Urothelium cell line (cell line): ENCODE data around the gene SBK3.
"Not testable (repeated sequence)": the region's sequence is repeated elsewhere in the genome, so short reads cannot be mapped to it uniquely, and the experiment has no call there.

ENCODE experiments used
- DNase-seq: peaks from one replicate; pipeline ENCODE4 v3.0.0; 2011; ENCODE audit warnings: low spot score, mixed read lengths
- FAIRE-seq: peaks from 2 replicates; lab custom pipeline; 2011; peaks lifted over from hg19 to GRCh38; lab: Jason Lieb, UNC

Gene SBK3, protein sequence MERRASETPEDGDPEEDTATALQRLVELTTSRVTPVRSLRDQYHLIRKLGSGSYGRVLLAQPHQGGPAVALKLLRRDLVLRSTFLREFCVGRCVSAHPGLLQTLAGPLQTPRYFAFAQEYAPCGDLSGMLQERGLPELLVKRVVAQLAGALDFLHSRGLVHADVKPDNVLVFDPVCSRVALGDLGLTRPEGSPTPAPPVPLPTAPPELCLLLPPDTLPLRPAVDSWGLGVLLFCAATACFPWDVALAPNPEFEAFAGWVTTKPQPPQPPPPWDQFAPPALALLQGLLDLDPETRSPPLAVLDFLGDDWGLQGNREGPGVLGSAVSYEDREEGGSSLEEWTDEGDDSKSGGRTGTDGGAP

DNA sequence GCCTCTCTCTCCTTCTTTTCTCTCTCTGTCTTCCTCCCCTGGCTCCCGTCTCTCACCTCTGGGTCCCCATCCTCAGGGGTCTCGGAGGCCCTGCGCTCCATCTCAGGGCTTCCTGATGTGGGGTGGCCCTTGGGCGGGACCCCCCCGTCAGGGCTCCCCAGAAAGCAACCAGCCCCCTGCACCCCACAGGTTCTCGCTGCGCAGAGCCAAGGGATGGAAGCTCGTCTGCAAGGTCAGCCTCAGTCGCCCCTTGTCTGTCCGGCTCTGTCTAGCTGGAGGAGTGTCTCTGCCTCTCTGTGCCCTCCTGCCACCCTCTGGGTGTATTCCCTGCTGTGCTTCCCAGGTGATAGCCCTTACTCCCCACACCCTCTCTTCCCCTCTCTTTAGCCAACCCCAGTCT lies at the start of gene SBK3:
TSS of gene SBK3 (minus strand) at position 101 of the 400 bp plus-strand sequence. CDS start at position 101, 0 bp downstream.
- DNase-seq = no peak
- FAIRE-seq = no peak

DNA sequence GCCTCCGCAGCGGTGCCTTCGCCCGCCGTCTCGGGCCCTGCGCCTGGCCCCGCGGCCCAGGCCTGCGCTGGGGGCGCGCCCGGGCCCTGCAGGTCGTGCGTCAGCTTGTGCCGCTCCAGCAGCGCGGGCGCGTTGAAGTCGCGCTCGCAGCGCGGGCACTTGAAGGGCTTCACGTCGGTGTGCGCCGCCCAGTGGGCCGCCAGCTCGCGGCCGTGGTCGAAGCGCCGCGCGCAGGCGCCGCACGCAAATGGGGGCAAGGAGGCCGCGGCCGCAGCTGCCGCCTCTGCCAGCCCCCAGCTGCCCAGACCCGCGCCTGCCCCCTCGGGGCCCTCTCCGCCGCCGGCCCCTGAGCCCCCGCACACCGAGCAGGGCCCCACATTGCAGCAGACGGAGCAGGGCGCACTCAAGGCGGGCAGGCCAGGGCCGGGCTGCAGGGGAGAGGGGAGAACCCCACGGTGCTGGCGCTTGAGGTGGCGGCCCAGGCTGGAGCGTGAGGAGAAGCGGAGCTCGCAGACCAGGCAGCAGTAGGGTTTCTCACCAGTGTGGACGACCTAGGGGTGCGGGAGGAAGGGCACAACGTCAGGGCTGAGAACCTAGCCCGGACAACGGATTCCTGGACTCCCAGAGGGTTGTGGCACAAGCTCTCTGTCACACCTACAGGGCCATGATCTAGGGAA lies 47.9 kb upstream of the SBK3 start:
- FAIRE-seq (no peak), DNase-seq (no peak)

DNA sequence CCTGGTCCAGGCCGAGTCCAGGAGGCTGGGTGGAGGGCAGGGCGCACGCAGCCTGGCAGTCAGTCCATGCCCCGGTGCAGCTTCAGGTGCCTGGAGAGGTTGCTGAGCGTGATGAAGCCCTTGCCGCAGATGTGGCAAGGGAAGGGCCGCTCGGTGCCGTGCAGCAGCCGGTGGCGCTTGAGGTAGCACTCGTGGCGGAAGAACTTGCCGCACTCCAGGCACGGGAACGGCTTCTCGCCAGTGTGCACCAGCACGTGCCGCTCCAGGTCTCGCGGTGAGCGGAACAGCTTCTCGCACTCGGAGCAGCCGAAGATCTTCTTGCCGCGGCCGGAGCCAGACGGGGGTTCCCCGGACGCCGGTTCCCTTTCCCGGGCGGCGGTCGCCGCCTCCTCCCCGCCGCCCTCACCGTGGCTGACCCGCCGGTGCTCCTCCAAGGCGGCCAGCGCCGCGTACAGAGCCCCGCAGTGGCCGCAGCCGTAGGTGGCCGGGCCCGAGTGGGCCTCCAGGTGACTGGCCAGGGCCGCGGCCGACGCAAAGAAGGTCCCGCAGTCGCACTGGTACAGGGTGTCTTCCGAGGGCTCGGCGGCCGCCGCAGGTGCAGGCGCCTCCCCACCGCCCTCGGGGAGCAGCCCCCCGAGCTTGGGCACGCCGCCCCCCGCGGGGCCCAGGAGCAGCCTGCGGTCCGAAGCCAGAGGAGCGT lies 47.2 kb upstream of the SBK3 start:
- FAIRE-seq (no peak), DNase-seq (no peak)

DNA sequence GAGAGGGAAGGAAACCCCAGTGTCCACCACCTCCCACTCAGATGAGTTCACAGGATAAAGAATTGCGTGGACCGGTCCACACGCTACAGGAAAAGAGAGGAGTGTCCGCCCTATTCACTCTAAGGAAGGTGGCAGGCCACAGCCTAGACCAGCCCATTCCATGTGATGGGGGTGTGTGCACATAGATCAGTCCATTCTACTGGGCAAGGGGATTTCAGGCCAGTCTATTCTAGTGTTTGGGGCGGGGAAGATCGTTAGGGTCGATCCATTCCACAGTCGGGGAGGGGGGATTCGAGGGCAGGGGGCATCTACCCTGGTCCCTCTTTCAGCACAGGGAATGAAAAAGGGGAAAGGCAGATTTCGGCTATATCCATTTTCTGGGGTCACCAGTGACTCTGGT lies 46.2 kb upstream of the SBK3 start:
- DNase-seq (no peak), FAIRE-seq (no peak)

DNA sequence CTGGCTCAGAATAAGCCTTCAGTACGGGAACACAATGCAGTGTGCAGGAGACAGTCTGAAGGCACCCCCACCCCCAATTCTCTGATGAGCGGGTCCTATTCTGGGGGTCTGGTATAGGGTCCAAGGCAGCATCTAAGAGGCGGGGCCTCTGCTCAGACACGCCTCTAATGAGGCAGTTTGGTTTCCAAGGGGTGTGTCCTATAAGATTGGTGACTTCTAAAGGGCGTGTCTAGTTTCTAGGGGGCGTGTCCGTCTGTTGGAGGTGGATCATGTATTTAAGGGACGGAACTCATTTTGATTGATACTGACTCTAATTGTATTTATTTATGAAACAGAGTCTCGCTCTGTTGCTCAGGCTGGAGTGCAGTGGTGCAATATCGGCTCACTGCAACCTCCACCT lies 45.3 kb upstream of the SBK3 start:
- DNase-seq (no peak), FAIRE-seq (no peak)

DNA sequence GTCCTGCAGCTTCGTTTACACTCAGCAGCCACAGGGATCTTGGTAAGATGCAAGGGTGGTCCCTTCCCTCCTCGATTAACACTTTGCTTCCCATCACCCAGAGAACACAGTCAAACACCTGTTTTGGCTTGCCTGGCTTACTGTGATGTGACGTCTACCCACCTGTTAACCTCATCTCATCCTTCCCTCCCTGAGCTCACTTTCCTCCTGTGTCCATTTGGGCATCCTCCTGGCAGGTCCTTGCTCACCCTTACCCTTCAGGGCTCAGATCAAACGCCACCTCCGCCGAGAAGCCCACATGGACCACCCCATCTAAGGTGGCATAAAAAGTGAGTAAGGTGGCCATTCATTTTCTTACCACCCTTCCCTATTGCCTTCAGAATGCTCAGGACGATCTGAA lies 44.8 kb upstream of the SBK3 start:
- DNase-seq (no peak), FAIRE-seq (no peak)

DNA sequence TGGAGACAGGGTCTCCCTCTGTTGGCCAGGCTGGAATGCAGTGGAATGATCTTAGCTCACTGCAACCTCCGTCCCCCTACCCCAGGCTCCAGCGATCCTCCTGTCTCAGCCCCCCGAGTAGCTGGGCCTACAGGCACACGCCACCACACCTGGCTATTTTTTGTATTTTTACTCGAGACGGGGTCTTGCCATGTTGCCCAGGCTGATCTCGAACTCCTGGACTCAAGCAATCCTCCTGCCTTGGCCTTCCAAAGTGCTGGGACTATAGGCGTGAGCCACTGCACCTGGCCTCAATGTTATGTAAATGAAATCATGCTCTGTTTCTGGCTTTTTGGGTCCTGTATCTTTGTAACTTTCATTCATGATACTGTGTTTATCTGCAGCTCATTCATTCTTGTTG lies 43.4 kb upstream of the SBK3 start:
- FAIRE-seq (no peak), DNase-seq (no peak)

DNA sequence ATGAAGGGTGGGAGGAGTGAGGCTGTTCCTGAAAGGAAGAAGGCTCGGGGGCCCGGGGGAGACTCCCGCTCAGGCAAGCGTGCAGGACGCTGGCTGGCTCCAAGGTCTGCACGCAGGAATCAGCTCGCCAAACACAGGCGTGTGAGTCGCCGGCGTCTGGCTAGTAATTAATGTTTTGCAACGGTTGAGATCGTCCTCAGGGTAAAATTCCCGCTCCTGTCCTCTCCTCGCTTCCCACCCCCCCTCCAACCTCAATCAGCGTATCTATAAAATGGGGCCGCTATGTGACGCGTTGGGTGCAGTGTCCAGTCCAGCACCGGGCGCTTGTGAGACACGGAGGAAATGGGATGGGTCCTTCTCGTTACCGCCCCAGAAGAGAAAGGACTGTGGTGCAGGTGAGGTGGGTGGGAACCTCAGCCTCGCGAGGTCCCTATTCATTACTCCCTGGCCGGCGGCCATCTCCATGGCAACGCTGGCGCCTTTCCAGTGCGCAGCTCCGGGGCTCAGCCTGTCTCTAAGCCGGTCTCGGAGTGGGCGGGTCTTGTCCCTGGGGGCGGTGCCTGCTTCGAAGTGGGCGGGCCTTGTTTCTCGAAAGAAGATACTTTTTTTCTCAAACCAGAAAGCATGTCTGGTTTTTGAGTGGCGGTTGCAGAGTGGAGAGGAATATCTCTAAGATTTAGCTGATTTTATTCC lies 41.8 kb upstream of the SBK3 start:
- FAIRE-seq = peak; percentile 81
- peak; percentile 96 for DNase-seq

DNA sequence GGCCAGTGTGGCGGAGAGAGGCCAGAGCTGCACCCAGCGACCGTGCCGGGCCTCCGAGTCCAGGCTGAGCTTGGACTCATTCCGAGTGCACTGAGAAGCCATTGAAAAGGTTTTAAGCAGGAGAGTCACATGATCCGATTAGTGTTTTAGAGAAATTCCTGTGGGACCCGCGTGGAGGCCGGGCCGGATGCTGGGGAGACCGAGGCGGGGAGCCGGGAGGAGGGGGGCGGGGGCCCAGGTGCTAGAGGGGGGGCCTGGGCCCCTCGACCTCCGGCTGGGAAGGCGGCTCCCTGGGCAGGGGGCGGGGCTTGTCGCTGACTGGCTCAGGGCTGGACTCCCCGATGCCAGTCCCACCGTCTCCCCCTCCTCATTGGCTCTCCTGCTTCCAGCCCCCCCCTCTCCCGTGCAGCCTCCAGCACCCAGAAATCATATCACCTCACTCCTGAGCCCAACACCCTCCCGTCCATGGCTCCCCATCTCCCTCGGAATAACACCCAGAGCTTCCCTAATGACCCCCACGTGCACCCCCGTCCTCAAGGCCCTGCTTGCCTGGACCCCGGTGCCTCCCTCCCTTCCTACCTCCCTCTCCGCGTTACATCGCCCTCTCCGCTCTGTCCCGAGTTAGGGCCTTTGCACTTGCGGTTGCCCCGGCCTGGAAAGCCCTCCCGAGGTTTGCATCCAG lies 40.5 kb upstream of the SBK3 start:
- peak; percentile 87 for DNase-seq
- peak; percentile 78 for FAIRE-seq

DNA sequence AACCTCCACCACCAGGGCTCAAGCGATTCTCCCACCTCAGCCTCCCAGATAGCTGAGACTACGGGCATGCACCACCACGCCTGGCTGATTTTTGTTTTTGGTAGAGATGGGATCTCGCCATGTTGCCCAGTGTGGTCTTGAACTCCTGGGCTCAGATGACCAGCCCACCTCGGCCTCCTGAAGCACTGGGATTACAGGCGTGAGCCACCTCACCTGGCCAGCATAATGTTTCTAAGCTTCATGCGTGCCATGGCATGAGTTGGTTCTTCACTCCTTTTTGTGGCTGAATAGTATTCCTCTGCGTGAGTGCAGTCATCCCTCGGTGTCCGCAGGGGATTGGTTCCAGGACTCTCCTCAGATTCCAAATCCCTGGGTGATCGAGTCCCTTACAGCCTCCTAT lies 39.5 kb upstream of the SBK3 start:
- FAIRE-seq (no peak), DNase-seq (no peak)

DNA sequence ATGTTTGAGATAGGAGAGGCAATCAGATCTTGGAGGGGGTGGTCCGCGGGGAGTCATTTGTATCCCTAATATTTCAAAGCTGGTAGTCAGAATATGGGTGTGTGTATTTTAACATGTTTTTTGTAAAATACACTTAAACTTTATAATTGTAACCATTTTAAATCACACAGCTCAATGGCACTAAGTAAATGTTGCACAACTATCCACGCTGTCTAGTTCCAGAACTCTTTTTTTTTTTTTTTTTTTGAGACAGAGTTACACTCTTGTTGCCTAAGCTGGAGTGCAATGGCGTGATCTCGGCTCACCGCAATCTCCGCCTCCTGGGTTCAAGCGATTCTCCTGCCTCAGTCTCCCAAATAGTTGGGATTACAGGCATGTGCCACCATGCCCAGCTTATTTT lies 38.6 kb upstream of the SBK3 start:
- DNase-seq, FAIRE-seq: not testable (repeated sequence)

DNA sequence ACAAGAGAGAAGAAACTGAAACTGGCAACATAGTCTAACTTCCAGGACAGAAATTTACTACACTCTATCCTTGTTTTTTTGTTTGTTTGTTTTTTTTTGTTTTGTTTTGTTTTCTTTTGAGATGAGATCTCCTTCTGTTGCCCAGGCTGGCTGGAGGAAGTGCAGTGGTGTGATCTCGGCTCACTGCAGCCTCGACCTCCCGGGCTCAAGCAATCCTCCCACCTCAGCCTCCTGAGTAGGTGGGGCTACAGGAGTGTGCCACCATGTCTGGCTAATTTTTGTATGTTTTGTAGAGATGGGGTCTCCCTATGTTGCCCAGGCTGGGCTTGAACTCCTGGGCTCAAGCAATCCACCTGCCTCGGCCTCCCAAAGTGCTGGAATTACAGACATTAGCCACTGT lies 36.9 kb upstream of the SBK3 start:
- FAIRE-seq, DNase-seq: not testable (repeated sequence)

DNA sequence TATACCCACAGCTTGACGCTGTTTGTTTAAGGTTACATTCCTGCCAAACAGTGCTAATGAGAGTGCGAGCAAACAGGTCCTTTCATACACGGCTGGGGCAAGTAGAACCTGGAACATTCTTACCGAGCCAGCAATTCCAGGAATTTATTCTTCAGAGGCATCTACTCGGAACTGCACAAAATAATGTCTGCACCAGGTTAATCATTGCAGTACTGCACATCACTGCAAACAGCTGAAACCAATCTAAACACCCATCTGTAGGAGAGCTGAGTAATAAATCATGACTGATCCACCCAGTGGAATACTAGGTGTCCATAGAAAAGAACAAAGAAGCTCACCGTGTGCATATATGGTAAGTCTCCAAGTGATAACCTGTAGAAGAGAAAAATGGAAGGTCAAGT lies 36.5 kb upstream of the SBK3 start:
- FAIRE-seq (no peak), DNase-seq (no peak)

DNA sequence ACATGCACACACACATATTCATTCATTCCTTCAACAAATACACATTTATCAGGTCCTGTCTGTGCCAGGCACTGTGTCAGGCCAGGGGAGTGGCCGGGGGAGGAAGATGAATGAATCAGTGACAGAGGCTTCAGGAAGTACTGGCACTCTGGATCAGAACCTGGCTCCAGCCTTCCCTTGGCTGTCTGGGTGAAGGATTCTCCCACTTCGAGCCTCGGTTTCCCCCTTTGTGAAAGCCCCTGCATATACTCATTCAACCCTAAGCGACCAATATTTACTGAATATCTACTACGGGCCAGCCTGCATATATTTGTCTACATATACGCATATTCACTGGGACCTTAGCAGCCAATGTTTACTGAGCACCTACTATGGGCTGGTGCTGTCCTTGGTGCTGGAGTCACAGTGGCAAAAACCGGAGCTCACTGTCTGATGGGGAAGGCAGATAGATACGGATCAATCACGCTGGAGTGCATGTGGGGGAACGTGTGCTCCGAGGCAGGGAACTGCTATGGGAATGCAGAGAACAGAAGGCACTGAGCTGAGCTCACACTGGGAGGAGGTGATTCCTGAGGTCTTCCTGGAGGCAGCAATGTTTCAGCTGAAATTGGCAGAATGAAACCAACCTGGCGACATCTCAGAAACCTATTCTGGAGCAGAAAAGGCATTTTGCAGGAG lies 35.9 kb upstream of the SBK3 start:
- no peak for FAIRE-seq
- no peak for DNase-seq

DNA sequence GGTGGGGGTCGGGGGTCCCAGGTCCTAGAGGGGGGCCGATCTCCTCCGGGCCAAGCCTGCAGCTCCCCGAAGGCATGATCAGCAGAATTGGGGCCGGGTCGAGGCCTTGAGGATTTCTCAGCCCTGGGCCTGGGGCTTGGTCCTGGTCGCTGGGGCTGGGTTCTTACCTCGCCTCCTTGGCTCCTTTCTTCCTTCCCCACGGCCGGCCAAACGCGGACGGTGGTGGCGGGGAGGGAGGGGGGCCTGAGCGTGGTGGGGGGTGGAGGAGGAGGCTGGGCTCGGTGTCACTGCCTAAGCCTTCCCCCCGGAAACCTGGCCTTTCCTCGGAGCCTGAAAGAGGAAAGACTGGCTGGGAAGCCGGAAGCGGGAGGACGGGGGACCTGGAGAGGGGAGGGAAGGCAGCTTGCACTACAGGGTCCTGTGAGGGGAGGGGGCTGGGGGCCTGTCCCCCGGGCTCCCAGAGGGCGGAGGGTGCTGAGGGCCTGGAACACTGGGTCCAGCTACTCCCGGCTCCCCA lies 35.3 kb upstream of the SBK3 start, which contains the start of gene ZNF579:
TSS of gene ZNF579 (minus strand) at position 221 of the 517 bp plus-strand sequence. CDS start 1,209 bp downstream, outside the sequence.
- DNase-seq (peak; percentile 81), FAIRE-seq (peak; percentile 76)

DNA sequence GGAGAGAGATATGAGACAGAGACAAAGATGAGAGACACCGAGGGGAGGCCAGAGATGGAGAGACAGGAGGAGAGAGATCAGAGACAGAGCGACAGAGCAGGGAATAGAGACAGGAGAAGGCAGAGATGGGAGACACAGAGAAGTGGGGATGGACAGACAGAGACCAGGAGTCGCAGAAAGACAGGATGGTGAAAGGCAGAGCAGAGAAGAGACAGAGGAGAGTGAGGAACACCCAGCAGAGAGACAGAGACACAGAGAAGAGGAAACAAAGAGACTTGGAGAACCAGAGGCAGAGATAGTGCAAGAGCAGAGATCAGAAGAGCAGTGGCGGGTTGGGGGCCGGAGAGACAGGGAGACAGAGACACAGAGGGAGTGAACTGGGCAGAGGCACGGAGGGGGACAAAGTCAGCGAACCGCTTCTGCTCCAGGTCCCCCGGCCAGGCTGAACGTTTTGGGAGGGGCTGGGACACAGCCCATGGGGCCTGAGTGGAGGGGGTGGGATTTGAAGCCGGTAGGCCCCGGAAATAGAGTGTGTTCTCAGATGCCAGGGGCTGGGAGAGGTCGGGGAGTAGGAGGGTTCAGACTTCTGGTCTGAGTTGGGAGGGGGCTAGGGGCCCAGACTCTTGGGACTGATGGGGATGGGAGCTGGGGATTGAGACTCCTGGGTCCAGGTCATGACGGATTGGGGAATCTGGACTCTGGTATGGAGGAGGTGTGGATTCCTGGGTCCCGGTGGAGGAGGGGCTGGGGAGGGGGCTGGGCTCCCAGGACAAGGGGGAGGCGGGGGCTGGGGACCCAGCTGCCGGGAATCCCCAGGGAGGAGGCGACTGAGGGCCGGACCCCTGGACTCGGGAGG lies 34.7 kb upstream of the SBK3 start:
- DNase-seq = peak; percentile 30
- no peak for FAIRE-seq

DNA sequence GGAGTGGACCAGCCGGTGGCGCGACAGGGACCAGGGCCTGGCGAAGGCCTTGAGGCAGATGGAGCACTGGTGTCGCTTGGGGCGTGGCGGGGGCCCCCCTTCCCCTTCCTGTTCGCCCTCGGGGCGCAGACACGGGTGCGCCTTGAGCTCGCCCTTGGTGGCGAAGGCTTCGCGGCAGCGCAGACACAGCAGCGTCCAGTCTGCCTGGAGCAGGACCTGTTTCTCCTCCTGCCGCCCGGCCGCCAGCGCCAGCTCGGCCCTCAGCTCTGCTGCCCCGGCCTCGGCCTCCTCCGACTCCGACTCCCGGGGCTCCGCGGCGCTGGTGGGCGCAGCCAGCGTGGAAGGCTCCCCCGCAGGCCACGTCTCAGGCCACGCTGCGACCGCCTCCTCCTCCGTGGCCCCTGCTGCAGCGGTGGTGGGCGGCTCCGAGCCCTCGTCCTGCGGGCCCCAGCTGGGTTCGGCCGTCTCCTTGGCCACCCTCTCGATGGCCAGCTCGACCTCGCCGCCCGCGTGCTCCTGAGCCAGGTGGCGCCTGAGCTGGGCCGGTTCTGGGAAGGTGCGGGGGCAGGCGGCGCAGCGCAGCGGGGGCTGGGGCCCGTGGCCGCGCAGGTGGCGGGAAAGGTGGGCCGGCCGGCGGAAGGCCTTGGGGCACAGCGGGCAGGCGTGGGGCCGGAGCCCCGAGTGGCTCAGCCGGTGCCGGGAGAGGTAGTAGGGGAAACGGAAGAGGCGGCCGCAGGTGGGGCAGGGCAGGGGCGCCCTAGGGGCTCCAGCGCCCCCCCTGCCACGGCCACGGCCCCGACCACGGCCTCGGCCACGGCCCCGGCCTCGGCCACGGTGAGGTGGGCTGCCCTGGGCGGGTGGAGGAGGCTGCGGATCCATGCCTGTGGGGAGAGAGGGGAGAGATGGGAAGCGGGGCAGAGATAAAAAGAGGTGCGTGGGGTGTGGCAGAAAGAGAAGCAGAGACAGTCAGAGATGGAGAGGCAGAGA lies 33.7 kb upstream of the SBK3 start:
- DNase-seq = no peak
- FAIRE-seq = no peak
